ENCODE data around the gene OR6B3.
"Not testable (repeated sequence)": the region's sequence is repeated elsewhere in the genome, so short reads cannot be mapped to it uniquely, and the experiment has no call there.

OR6B3 gene

GRCh38 chr2:240044096-240044495, 9.2 kb downstream of the OR6B3 start:
- DNase-seq (ENCODE audit: low read depth in 3 of 3, low spot score in 1 of 3): not testable (repeated sequence)

DNA sequence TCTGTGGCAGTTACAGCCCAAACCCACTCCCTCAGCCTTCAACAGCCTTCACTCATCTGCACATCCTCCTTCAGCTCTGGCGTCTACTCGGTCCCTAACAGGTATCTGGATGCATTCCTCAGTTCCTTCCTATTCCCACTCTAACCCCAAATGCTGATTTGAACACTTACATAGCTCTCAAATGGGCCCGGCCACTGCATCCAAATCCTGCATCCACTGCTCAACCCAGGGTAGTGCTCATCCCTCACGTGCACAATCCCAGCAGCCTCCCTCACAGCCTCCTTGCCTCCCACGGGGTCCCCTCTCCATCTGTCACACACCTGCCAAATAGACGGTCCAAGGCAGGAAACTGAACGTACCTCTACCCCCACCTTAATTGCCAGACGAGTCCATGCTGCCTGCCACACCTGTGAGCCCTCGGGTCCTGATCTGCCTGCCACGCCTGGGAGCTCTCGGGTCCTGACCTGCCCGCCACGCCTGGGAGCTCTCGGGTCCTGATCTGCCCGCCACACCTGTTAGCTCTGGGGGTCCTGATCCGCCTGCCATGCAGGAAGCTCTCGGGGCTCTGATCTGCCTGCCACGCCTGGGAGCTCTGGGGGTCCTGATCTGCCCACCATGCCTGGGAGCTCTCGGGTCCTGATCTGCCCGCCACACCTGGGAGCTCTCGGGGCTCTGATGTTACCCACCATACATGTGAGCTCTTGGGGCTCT, 9.9 kb downstream of the OR6B3 start:
- no peak for DNase-seq (ENCODE audit: low read depth in 3 of 3, low spot score in 1 of 3)

DNA sequence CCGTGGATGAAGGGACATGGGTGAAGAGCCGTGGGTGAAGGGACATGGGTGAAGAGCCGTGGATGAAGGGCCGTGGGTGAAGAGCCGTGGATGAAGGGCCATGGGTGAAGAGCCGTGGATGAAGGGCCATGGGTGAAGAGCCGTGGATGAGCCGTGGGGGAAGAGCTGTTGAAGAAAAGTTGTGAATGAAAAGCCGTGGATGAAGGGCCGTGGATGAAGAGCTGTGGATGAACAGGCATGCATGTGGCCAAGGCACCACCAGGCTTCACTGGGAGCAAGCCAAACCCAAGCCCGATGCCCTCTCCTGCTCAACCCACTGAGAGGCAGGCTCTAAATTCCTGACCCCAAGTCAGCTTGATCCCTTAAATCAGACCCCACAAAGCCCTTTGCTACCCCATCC, 10.6 kb downstream of the OR6B3 start:
- DNase-seq (ENCODE audit: low read depth in 3 of 3, low spot score in 1 of 3): no peak

DNA sequence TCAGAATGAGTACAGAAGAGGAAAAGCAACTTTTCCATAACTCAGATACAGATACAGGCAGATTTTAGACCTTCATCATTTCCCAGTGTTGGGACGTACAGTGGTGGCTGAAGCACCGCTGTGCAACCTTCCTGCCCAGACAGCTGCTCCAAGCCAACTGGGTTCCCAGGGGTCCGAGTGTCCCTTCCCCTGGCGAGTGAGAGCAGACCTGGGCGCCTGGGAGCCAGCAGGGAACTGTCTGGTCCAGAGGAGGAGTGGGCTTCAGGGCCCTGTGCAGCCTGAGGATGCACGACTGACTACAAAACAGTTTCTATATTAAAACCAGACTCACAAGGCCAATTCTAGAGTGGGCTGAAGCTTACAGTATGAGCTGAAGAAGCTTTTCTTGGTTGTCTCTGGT, 12.0 kb downstream of the OR6B3 start:
- DNase-seq (ENCODE audit: low read depth in 3 of 3, low spot score in 1 of 3): no peak

DNA sequence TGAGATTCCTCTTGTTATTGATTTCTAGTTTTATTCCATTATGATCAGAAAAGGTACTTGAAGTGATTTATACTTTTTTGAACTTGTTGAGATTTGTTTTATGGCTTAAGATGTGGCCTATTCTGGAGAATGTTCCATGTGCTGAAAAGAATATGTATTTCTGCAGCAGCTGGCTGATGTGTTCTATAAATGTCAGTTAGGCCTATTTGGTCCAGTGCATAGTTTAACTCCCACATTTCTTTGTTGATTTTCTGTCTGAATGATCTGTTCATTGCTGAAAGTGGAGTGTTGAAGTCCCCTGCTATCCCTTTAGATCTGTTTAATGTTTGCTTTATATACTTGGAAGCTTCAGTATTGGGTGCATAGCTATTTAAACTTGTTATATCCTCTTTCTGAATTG, 16.0 kb downstream of the OR6B3 start:
- no peak for DNase-seq (ENCODE audit: low read depth in 3 of 3, low spot score in 1 of 3)

GRCh38 chr2:240033330-240033678, 20.0 kb downstream of the OR6B3 start:
- no peak for DNase-seq (ENCODE audit: low read depth in 3 of 3, low spot score in 1 of 3)

DNA sequence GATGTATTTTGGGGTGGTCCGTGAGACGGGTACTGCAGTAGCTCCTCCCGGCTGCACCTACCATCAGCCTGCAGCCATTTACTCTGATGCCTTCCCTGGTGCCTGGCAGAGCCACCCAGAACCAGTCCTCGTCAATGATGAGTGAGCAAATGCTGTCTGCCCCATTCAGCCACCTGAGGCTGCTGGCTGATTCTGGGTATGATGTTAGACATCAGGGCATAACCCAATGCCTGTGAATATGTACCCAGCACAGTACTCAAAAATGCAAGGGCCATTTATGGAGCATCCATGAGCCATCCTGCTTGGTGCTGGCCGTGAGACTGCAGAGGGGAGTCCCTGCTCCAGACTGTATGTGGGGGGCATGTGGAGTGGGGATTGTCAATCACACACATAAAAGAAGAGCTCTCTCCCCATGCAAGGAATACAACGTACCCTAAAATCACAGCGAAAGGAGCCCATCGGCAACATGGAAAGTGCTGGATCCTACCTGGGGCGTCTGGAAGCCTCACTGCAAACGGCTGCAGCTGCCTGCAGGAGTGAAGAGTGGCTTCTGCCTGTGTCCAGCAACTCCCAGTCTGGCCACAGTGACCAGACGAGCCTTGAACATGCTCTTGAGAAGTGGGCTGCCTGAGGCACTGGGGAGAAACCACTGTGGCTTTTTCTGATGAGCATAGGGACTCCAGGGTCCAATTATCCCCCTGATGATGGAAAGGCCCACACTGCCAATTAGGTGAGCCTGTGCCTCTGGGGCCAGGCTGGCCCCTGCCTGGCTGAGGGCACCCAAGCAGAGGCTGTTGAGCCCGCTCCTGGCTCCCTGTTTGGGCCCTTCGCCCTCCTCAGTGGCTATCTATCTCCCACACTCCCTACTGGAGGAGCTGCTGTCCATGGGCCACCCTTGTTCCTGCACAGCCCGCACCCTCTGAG, 20.7 kb downstream of the OR6B3 start:
- DNase-seq (ENCODE audit: low read depth in 3 of 3, low spot score in 1 of 3): no peak

GRCh38 chr2:240030379-240031094, 22.8 kb downstream of the OR6B3 start, which contains the start of gene OR6B2:
TSS of gene OR6B2 (minus strand) at chr2:240030429. CDS start at chr2:240030429, 0 bp downstream.
- no peak for DNase-seq (ENCODE audit: low read depth in 3 of 3, low spot score in 1 of 3)

GRCh38 chr2:240024766-240025165, 28.6 kb downstream of the OR6B3 start:
- peak in 1 of 3 donors; percentile 8 for DNase-seq (ENCODE audit: low read depth in 3 of 3, low spot score in 1 of 3)

DNA sequence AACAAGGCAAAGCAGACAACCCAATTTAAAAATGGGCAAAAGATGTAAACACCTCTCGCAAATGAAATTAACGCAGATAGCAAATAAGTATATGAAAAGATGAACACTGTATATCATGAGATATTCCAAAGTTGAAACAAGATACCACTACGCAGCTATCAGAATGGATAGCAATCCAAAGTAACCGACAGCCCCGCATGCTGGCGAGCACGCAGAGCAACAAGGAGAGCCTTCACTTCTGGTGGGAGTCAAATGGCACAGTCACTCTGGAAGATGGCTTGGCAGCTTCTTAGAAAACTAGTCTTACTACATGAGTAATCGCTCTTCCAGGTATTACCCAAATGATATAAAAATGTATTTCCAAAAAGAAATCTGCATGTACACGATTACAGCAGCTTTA, 29.5 kb downstream of the OR6B3 start:
- DNase-seq (ENCODE audit: low read depth in 3 of 3, low spot score in 1 of 3): no peak

GRCh38 chr2:240021488-240022104, 31.7 kb downstream of the OR6B3 start:
- peak in 2 of 3 donors; percentile 22 to 51 for DNase-seq (ENCODE audit: low read depth in 3 of 3, low spot score in 1 of 3)

- DNase-seq (ENCODE audit: low read depth in 3 of 3, low spot score in 1 of 3): no peak
These were observed 35.1 kb downstream of the OR6B3 start for GRCh38 chr2:240018071-240018750.

- DNase-seq (ENCODE audit: low read depth in 3 of 3, low spot score in 1 of 3): no peak
These were observed 39.0 kb downstream of the OR6B3 start for GRCh38 chr2:240014327-240014726.

DNA sequence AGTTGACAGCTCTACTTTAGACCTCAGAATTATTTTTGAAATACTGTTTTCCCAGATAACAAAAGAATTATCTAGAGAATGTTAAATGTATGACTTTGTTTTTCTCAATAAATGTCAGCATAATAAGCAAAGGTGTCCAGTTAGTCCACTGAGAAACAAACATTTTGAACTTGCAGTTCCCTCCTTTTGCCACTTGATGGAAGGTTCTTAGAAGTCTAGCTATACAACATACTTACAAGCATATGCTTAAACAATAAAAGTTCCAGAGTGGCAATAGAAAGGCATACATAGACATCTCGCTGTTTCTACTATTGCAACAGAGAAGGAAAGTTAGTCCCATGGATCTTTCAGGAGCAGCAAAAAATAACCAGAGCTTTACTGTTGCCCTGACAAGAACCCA, 40.0 kb downstream of the OR6B3 start:
- no peak for DNase-seq (ENCODE audit: low read depth in 3 of 3, low spot score in 1 of 3)

DNA sequence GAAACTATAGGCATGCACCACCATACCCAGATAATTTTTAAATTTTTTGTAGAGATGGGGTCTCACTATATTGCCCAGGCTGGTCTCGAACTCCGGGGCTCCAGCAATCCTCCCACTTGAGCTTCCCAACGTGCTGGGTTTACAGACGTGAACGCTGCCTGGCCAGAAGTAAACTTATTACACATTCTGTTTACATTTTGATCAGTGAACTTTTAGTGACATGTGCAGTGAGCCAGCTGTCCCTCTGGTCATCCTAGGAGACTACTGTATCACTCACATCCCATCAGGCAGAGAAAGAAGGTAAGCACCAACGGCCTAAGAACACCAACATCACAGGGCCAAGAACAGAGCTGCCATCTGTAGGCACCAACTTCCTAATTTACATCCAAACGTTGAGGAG, 50.3 kb downstream of the OR6B3 start:
- DNase-seq (ENCODE audit: low read depth in 3 of 3, low spot score in 1 of 3): no peak

DNA sequence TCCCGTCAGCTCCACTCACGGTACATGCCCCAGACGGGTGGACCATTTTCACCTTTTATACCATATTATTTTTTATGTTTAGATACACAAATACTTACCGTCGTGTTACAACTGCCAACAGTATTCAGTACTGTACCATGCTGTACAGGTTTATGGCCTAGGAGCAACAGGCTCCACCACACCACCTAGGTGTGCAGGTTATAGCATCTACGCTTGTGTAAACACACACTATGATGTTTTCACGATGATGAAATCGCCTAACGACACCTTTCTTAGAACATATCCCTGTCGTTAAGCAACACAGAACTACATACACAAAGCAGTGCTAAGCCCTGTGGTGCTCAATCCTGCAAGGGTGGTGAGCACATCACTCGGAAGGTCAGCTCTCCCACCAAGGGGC, 52.6 kb downstream of the OR6B3 start:
- DNase-seq (ENCODE audit: low read depth in 3 of 3, low spot score in 1 of 3): no peak

GRCh38 chr2:239997686-239998409, 55.5 kb downstream of the OR6B3 start:
- no peak for DNase-seq (ENCODE audit: low read depth in 3 of 3, low spot score in 1 of 3)
